BE2C (cell line): Measurements from ENCODE around the gene DOCK1.

Experiments used
- DNase-seq: peaks from one replicate; pipeline ENCODE4 v3.0.0-alpha.2; 2020
- H3K27me3 ChIP-seq: fragments of 250-450 bp; sonication (Bioruptor Pico); 2 replicates; pipeline ENCODE4 v1.5.1; 2020; ENCODE audit warnings: mild to moderate bottlenecking
- H3K36me3 ChIP-seq: fragments of 250-450 bp; sonication (Bioruptor Pico); 2 replicates; pipeline ENCODE4 v1.5.1; 2020; ENCODE audit warnings: mild to moderate bottlenecking
- H3K4me1 ChIP-seq: fragments of 250-450 bp; sonication (Bioruptor Pico); 2 replicates; pipeline ENCODE4 v1.5.1; 2020
- H3K4me3 ChIP-seq: 2 replicates; pipeline ENCODE4 v1.5.1; 2011; ENCODE audit warnings: low read depth, low read length
- H3K9me3 ChIP-seq: fragments of 250-450 bp; sonication (Bioruptor Pico); 2 replicates; pipeline ENCODE4 v1.5.1; 2020
- CTCF ChIP-seq: IDR thresholded peaks from 2 replicates; pipeline ENCODE4 v1.5.1; 2012; ENCODE audit warnings: mild to moderate bottlenecking, low read depth, low read length

DOCK1 gene

GRCh38 chr10:127440371-127440770 lies 535.1 kb downstream of the DOCK1 start:
- no peak for TF ChIP-seq CTCF
- H3K4me1 ChIP-seq = no peaks in the 10 kb centered on the region
- no peaks in the 10 kb centered on the region for H3K27me3 ChIP-seq
- H3K4me3 ChIP-seq = no peak overlapping the region
- H3K36me3 ChIP-seq = no peaks in the 10 kb centered on the region
- no peaks in the 10 kb centered on the region for H3K9me3 ChIP-seq
- DNase-seq = no peak

- no peaks in the 10 kb centered on the region for H3K9me3 ChIP-seq
- DNase-seq = no peak
- no peak overlapping the region for H3K4me3 ChIP-seq
- no peaks in the 10 kb centered on the region for H3K36me3 ChIP-seq
- no peaks in the 10 kb centered on the region for H3K4me1 ChIP-seq
- no peaks in the 10 kb centered on the region for H3K27me3 ChIP-seq
- TF ChIP-seq CTCF = no peak
These were observed 536.4 kb downstream of the DOCK1 start for GRCh38 chr10:127441350-127442219.

GRCh38 chr10:127442220-127442525 lies 536.9 kb downstream of the DOCK1 start:
- Histone ChIP-seq H3K4me1 (no peaks in the 10 kb centered on the region), H3K4me3 (no peak overlapping the region), H3K9me3 (no peaks in the 10 kb centered on the region), H3K27me3 (no peaks in the 10 kb centered on the region), H3K36me3 (no peaks in the 10 kb centered on the region)
- TF ChIP-seq CTCF = no peak
- DNase-seq = no peak

- H3K9me3 ChIP-seq = no peaks in the 10 kb centered on the region
- no peak for DNase-seq
- TF ChIP-seq CTCF = no peak
These were observed 538.9 kb downstream of the DOCK1 start for GRCh38 chr10:127444155-127444554.

GRCh38 chr10:127447197-127447596 lies 542.0 kb downstream of the DOCK1 start:
- H3K27me3 ChIP-seq = no peaks in the 10 kb centered on the region
- no peak overlapping the region for H3K4me3 ChIP-seq
- H3K36me3 ChIP-seq = no peaks in the 10 kb centered on the region
- no peak for DNase-seq
- no peaks in the 10 kb centered on the region for H3K4me1 ChIP-seq
- H3K9me3 ChIP-seq = no peaks in the 10 kb centered on the region
- TF ChIP-seq CTCF = no peak

More at GRCh38 chr10:127444155-127444554, 538.9 kb downstream of the DOCK1 start:
- H3K36me3 ChIP-seq = no peaks in the 10 kb centered on the region
- no peaks in the 10 kb centered on the region for H3K4me1 ChIP-seq
- H3K27me3 ChIP-seq = no peaks in the 10 kb centered on the region
- no peak overlapping the region for H3K4me3 ChIP-seq

GRCh38 chr10:127449490-127449889 lies 544.3 kb downstream of the DOCK1 start:
- no peak for TF ChIP-seq CTCF
- Histone ChIP-seq H3K36me3 (no peaks in the 10 kb centered on the region), H3K27me3 (no peaks in the 10 kb centered on the region), H3K4me1 (no peaks in the 10 kb centered on the region), H3K9me3 (no peaks in the 10 kb centered on the region), H3K4me3 (no peak overlapping the region)
- DNase-seq = no peak
